ENCODE data around the gene BACH2. TPM values are rescaled to one million over a fixed set of nuclear protein-coding genes. Genes with fewer than 3 reads are reported as not detected.
A peak's percentile ranks its signal among the peaks of the same experiment; 100 is the strongest.

Gene BACH2
- total RNA-seq, 1 donor from 2014 or later = 90.4 TPM

DNA sequence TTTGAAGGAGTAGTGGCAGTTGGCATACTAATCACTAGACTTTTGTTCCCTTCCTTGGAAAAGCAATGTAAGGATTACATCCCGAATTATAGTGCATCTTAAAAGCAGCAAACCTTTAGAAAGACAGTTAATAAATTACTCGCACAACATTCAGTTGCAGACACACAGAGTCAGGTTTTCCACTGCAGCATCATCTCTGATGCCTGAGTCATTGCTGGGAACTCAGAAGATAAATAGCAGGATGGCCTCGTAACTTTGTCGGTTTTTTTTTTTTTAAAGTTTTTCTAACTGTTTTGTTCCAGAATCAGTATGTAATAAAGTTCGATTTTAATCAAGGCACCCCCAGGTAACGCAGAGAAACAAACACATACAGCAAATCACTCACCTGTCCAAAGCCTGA, 368.0 kb downstream of the BACH2 start:
- intact Hi-C loops (cut with micrococcal nuclease) = no loop called here
- Mint-ChIP-seq H3K27ac (no peak overlapping the region), H3K4me1 (peaks cover 19% of the 10 kb centered on the region), H3K36me3 (ENCODE audit: low read depth) (peaks cover 62% of the 10 kb centered on the region), H3K4me3 (no peak overlapping the region), H3K9me3 (no peaks in the 10 kb centered on the region), H3K27me3 (no peaks in the 10 kb centered on the region)
- no peak for DNase-seq
- TF ChIP-seq, protein P1, sequence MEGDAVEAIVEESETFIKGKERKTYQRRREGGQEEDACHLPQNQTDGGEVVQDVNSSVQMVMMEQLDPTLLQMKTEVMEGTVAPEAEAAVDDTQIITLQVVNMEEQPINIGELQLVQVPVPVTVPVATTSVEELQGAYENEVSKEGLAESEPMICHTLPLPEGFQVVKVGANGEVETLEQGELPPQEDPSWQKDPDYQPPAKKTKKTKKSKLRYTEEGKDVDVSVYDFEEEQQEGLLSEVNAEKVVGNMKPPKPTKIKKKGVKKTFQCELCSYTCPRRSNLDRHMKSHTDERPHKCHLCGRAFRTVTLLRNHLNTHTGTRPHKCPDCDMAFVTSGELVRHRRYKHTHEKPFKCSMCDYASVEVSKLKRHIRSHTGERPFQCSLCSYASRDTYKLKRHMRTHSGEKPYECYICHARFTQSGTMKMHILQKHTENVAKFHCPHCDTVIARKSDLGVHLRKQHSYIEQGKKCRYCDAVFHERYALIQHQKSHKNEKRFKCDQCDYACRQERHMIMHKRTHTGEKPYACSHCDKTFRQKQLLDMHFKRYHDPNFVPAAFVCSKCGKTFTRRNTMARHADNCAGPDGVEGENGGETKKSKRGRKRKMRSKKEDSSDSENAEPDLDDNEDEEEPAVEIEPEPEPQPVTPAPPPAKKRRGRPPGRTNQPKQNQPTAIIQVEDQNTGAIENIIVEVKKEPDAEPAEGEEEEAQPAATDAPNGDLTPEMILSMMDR (IDR thresholded peaks at IDR 0.05) = no peak
- ATAC-seq (ENCODE audit: low read depth) = no peak
- CTCF ChIA-PET = no interaction called here
- POLR2A ChIA-PET = no interaction called here

DNA sequence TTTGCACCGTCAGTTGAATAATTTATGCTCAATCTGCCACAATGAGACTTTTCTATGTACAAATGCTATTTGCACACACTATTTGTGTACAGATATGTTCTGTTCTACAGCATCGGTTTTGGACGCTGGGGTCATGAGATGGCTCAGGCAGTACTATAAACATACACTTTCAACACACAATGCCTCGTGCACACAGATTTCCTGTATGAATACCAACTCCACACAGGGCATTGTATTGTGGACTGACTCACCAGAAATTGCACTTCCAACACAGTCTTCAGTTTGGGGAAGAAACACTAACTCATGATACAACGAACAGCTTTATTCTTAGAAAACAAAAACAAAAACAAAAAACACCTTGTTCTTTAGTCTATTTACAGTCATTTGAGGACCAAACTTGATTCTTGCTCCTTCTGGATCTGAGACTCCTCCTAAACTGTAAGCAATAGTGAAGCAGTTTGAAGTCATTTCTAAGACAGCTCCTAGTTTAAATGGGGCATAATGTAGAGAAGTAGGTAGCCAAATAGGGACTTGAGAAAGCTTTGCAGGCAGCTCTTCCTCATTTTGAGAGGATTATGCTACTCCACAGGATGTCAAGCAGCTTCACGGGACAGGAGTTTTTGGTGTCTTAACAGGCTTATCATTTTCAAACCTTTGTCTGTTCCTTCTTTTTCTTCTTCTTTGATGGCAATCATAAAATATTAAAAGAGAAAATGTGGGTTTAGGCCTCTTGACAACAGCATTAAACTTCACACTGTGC, 368.7 kb downstream of the BACH2 start:
- no peaks in the 10 kb centered on the region for H3K9me3 Mint-ChIP-seq
- H3K27me3 Mint-ChIP-seq = no peaks in the 10 kb centered on the region
- TF ChIP-seq, protein P1 (IDR thresholded peaks at IDR 0.05) = no peak
- intact Hi-C loops (cut with micrococcal nuclease) = no loop called here
- no peak overlapping the region for H3K4me3 Mint-ChIP-seq
- H3K27ac Mint-ChIP-seq = peak overlapping the region; percentile 18
- ATAC-seq (ENCODE audit: low read depth) = no peak
- peaks cover 19% of the 10 kb centered on the region for H3K4me1 Mint-ChIP-seq
- CTCF ChIA-PET = interaction anchor here (0.9 kb wide), 1 partner anchor 12 kb away, joined by 3 read pairs; no protein-coding TSS in a partner anchor
- DNase-seq = no peak
- peaks cover 56% of the 10 kb centered on the region for H3K36me3 Mint-ChIP-seq (ENCODE audit: low read depth)
- POLR2A ChIA-PET = no interaction called here

DNA sequence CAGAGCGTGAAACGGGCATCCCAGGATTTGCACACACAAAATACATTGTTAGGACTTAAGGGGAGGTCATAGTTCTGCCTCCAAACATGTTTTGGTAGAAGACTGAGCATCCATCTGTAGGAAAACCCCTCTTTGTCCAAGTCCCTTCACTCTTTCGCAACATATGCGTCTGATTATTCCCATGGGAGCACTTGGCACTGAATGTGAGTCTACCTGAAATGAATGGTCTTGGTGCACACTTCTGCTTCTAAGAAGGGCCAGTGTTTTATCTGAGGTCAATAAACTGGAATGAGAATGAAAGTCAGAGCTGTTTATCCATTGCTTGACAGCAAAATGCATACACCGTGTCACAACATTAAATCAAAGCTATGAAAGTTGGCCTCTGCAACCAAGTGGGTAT, 369.4 kb downstream of the BACH2 start:
- no peaks in the 10 kb centered on the region for H3K9me3 Mint-ChIP-seq
- DNase-seq = no peak
- H3K4me3 Mint-ChIP-seq = no peak overlapping the region
- no peak overlapping the region for H3K27ac Mint-ChIP-seq
- peaks cover 49% of the 10 kb centered on the region for H3K36me3 Mint-ChIP-seq (ENCODE audit: low read depth)
- intact Hi-C loops (cut with micrococcal nuclease) = no loop called here
- peaks cover 19% of the 10 kb centered on the region for H3K4me1 Mint-ChIP-seq
- ChIA-PET CTCF (interaction anchor here (0.9 kb wide), 1 partner anchor 13 kb away, joined by 3 read pairs; no protein-coding TSS in a partner anchor), POLR2A (no interaction called here)
- TF ChIP-seq, protein P1 (IDR thresholded peaks at IDR 0.05) = no peak
- no peak for ATAC-seq (ENCODE audit: low read depth)
- no peaks in the 10 kb centered on the region for H3K27me3 Mint-ChIP-seq

DNA sequence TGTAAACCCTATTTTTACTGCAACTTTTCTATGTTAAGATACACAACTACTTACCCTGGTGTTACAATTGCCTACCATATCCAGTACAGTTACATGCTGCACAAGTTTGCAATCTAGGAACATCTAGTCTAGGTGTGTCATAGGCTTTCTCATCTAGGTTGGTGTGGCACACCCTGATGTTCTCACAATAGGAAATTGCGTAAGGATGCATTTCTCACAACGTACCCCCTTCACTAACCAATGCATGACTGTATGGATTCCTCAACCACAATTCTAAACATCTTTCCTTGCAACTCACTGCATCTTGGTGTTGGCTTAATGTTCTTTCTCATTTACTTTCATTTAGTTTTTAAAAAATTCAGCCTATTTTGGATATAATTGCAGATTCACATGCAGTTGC, 370.8 kb downstream of the BACH2 start:
- ATAC-seq (ENCODE audit: low read depth) = no peak
- Mint-ChIP-seq H3K4me1 (peaks cover 19% of the 10 kb centered on the region), H3K4me3 (no peak overlapping the region), H3K36me3 (ENCODE audit: low read depth) (peaks cover 35% of the 10 kb centered on the region), H3K27me3 (no peaks in the 10 kb centered on the region), H3K9me3 (no peaks in the 10 kb centered on the region), H3K27ac (no peak overlapping the region)
- ChIA-PET POLR2A (no interaction called here), CTCF (no interaction called here)
- TF ChIP-seq, protein P1 (IDR thresholded peaks at IDR 0.05) = no peak
- intact Hi-C loops (cut with micrococcal nuclease) = no loop called here
- no peak for DNase-seq

DNA sequence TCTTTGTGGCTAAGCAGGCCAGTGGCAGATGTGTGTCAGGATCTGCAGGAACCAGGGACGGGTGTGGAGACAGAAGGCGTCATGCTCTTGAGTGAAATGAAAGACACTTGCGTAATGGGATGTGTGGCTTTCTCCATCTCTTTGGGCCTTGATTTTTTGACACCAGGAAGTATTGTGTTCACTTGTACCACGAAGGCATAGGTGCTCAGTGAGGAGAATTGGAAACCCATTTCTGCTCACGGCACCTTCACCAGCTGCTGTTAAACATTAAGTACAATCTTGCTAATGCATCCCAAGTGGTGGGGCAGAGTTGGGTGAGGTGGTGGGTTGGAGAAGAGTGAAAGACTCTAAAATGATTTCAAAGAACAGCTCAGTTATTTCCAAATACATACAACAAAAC, 372.4 kb downstream of the BACH2 start:
- DNase-seq (no peak), ATAC-seq (ENCODE audit: low read depth) (no peak)
- intact Hi-C loops (cut with micrococcal nuclease) = no loop called here
- POLR2A ChIA-PET = no interaction called here
- CTCF ChIA-PET = no interaction called here
- Mint-ChIP-seq H3K27me3 (no peaks in the 10 kb centered on the region), H3K36me3 (ENCODE audit: low read depth) (peaks cover 22% of the 10 kb centered on the region), H3K27ac (no peak overlapping the region), H3K9me3 (no peaks in the 10 kb centered on the region), H3K4me3 (no peak overlapping the region), H3K4me1 (peaks cover 14% of the 10 kb centered on the region)
- TF ChIP-seq, protein P1 (IDR thresholded peaks at IDR 0.05) = no peak
